B cell (primary cell): ENCODE measurements around the gene PDZD2. TPM values are rescaled to one million over a fixed set of nuclear protein-coding genes. Genes with fewer than 3 reads are reported as not detected.

Experiments used
- ATAC-seq: fragments of 200-7000 bp; cut with Tn5 transposase; one replicate; pipeline ENCODE4 v1.10.0; 2021; ENCODE audit warnings: low read depth, mild to moderate bottlenecking, moderate number of reproducible peaks, moderate library complexity
- CTCF ChIA-PET: fragments of 350-600 bp; sonication (Branson Sonifier 250); formaldehyde crosslinking; loops from one replicate; lab custom pipeline; 2021; ENCODE audit warnings: antibody characterized with exemption, inconsistent platforms; lab: Charles Lee
- POLR2A ChIA-PET: fragments of 350-600 bp; sonication (Branson Sonifier 250); formaldehyde crosslinking; loops from one replicate; lab custom pipeline; 2021; ENCODE audit warnings: antibody characterized with exemption; lab: Charles Lee
- DNase-seq: peaks from one replicate; pipeline ENCODE4 v3.0.0; 2013
- H2AFZ ChIP-seq: 2 replicates; pipeline ENCODE4 v1.6.1; 2012; ENCODE audit warnings: mild to moderate bottlenecking, low read depth, low read length; ENCODE audit not compliant: insufficient read depth, poor library complexity, severe bottlenecking
- H3K27ac ChIP-seq, 2 donors: 1 replicate in 1 of 2; 2 replicates in 1 of 2; pipeline ENCODE4 v1.5.1; 2012 to 2013; ENCODE audit warnings: low read length in 2 of 2, mild to moderate bottlenecking in 2 of 2, moderate library complexity in 1 of 2
- H3K27me3 ChIP-seq, 4 experiments: fragments of 200-600 bp in 1 of 4; sonication (generic) in 1 of 4; replicated peaks in 1 of 4; 1 replicate in 2 of 4; 2 replicates in 2 of 4; pipeline versions ENCODE4 v1.6.1 to v1.7.0; 2013 to 2016; ENCODE audit warnings: low read length in 3 of 4, mild to moderate bottlenecking in 2 of 4, mixed read lengths in 1 of 4, moderate library complexity in 1 of 4; ENCODE audit not compliant: insufficient read depth in 4 of 4, control insufficient read depth in 3 of 4; ENCODE audit errors: control extremely low read depth in 1 of 4
- H3K36me3 ChIP-seq, 2 experiments: replicated peaks in 1 of 2; 1 replicate in 1 of 2; 2 replicates in 1 of 2; pipeline versions ENCODE4 v1.6.1 to v1.7.1; 2013; ENCODE audit warnings: low read length in 1 of 2; ENCODE audit not compliant: insufficient read depth in 2 of 2, control insufficient read depth in 1 of 2; ENCODE audit errors: control extremely low read depth in 1 of 2, extremely low read depth in 1 of 2
- H3K4me1 ChIP-seq, 2 donors: fragments of 200-600 bp in 1 of 2; sonication (generic) in 1 of 2; 1 replicate in 1 of 2; 2 replicates in 1 of 2; pipeline versions ENCODE4 v1.5.1 to v1.6.1; 2013 to 2017; ENCODE audit warnings: low read length in 2 of 2; ENCODE audit not compliant: control insufficient read depth in 2 of 2, insufficient read depth in 2 of 2
- H3K4me2 ChIP-seq: replicated peaks from 2 replicates; pipeline ENCODE3; 2012; ENCODE audit warnings: mild to moderate bottlenecking, low read depth, low read length; ENCODE audit not compliant: poor library complexity, severe bottlenecking
- H3K4me3 ChIP-seq, 5 experiments: fragments of 200-600 bp in 1 of 5; sonication (generic) in 1 of 5; 1 replicate in 3 of 5; 2 replicates in 2 of 5; pipeline versions ENCODE4 v1.5.1 to v1.7.0; 2011 to 2016; ENCODE audit warnings: low read length in 4 of 5, mild to moderate bottlenecking in 4 of 5, low read depth in 2 of 5, control low read depth in 1 of 5, moderate library complexity in 1 of 5; ENCODE audit not compliant: insufficient read depth in 1 of 5; ENCODE audit errors: control extremely low read depth in 1 of 5, extremely low read depth in 1 of 5
- H3K79me2 ChIP-seq: fragments of 200-600 bp; sonication (generic); one replicate; pipeline ENCODE4 v1.6.0; 2016; ENCODE audit warnings: low read length; ENCODE audit not compliant: control insufficient read depth, insufficient read depth
- H3K9ac ChIP-seq: fragments of 200-600 bp; sonication (generic); 2 replicates; pipeline ENCODE4 v1.6.1; 2017; ENCODE audit warnings: mild to moderate bottlenecking, low read length, moderate library complexity
- H3K9me3 ChIP-seq, 3 donors: one replicate each; pipeline versions ENCODE4 v1.6.1 to v1.7.1; 2013; ENCODE audit warnings: low read length in 2 of 3; ENCODE audit not compliant: control insufficient read depth in 2 of 3, insufficient read depth in 1 of 3; ENCODE audit errors: control extremely low read depth in 1 of 3
- H4K20me1 ChIP-seq: 2 replicates; pipeline ENCODE4 v1.6.0; 2012; ENCODE audit warnings: mild to moderate bottlenecking, low read length; ENCODE audit not compliant: insufficient read depth, control insufficient read depth, poor library complexity, severe bottlenecking
- H3K27ac Mint-ChIP-seq: one replicate; pipeline ENCODE4 v1.8.0; 2021; ENCODE audit warnings: mixed read lengths
- H3K27me3 Mint-ChIP-seq: one replicate; pipeline ENCODE4 v1.8.0; 2021; ENCODE audit warnings: mixed read lengths
- H3K4me1 Mint-ChIP-seq: one replicate; pipeline ENCODE4 v1.8.0; 2021; ENCODE audit warnings: mixed read lengths
- H3K4me3 Mint-ChIP-seq: one replicate; pipeline ENCODE4 v1.8.0; 2021; ENCODE audit warnings: mixed read lengths
- H3K9me3 Mint-ChIP-seq: one replicate; pipeline ENCODE4 v1.8.0; 2022; ENCODE audit warnings: mixed read lengths; ENCODE audit not compliant: insufficient read depth
- CTCF ChIP-seq: fragments of 200-600 bp; IDR thresholded peaks from one replicate; pipeline ENCODE4 v1.8.0; 2022; ENCODE audit warnings: antibody characterized with exemption, mild to moderate bottlenecking
- EZH2 ChIP-seq: IDR thresholded peaks from 2 replicates; pipeline ENCODE4 v1.6.1; 2012; ENCODE audit warnings: borderline replicate concordance, low read depth, mild to moderate bottlenecking, moderate library complexity, low read length; ENCODE audit not compliant: insufficient read depth, poor library complexity, severe bottlenecking
- WGBS: methylation state at CpG from one replicate; pipeline ENCODE4 v1.1.5; 2013; ENCODE audit warnings: missing lambda C conversion rate; ENCODE audit not compliant: insufficient coverage; 5-methylcytosine and 5-hydroxymethylcytosine counted together
- intact Hi-C: fragments of 100-400 bp; cut with micrococcal nuclease; formaldehyde crosslinking; loops from one replicate; pipeline ENCODE4 v1.10.0; 2022
- polyA plus RNA-seq: library from polyadenylated mRNA; depleted of rRNA; stranded (reverse); fragments of >200 nt; gene quantifications from 2 replicates; pipeline ENCODE4 v1.2.3, GENCODE V29; 2012
- total RNA-seq, 2 donors: library from RNA; stranded (reverse); fragments of 120-200 nt in 1 of 2; gene quantifications; 1 replicate in 1 of 2; 2 replicates in 1 of 2; pipeline versions ENCODE4 v1.2.3 to v1.2.4, GENCODE V29; 2013 to 2022

PDZD2 gene
- total and polyA plus RNA-seq, 2 donors (not counting 1 experiment from before 2014, with no cell fraction given): not detected

- Histone ChIP-seq H3K4me1 (peaks cover 0 to 5% of the 10 kb centered on the region in 2 donors), H3K4me2 (no peak overlapping the region), H4K20me1 (no peaks in the 10 kb centered on the region), H2AFZ (no peak overlapping the region), H3K4me3 (no peak overlapping the region), H3K9me3 (no peaks in the 10 kb centered on the region), H3K27ac (no peak overlapping the region), H3K9ac (no peak overlapping the region), H3K27me3 (no peaks in the 10 kb centered on the region), H3K36me3 (peaks cover 0 to 4% of the 10 kb centered on the region in 2 experiments), H3K79me2 (no peaks in the 10 kb centered on the region)
- ChIA-PET CTCF (interaction anchor here (0.7 to 1.3 kb wide), 4 partner anchors 11 to 137 kb away, joined by 3 to 7 read pairs (median 4); no protein-coding TSS in a partner anchor), POLR2A (no interaction called here)
- WGBS: 90% methylated on average over 2 of the region's 7 CpGs
- TF ChIP-seq EZH2: no peak
- no peak for TF ChIP-seq CTCF
- ATAC-seq (no peak), DNase-seq (no peak)
- Mint-ChIP-seq H3K4me1 (peaks cover 5% of the 10 kb centered on the region), H3K4me3 (no peak overlapping the region), H3K27ac (no peak overlapping the region), H3K27me3 (no peaks in the 10 kb centered on the region), H3K9me3 (no peaks in the 10 kb centered on the region)
- intact Hi-C loops: no loop called here
These were observed 456.3 kb downstream of the PDZD2 start for GRCh38 chr5:32095261-32095671.

- Histone ChIP-seq H3K4me1 (peaks cover 0 to 5% of the 10 kb centered on the region in 2 donors), H3K36me3 (peaks cover 0 to 14% of the 10 kb centered on the region in 2 experiments), H3K9ac (no peak overlapping the region), H2AFZ (no peak overlapping the region), H4K20me1 (no peaks in the 10 kb centered on the region), H3K4me2 (no peak overlapping the region), H3K79me2 (no peaks in the 10 kb centered on the region), H3K9me3 (no peaks in the 10 kb centered on the region), H3K27me3 (no peaks in the 10 kb centered on the region), H3K4me3 (no peak overlapping the region), H3K27ac (no peak overlapping the region)
- H3K9me3 Mint-ChIP-seq: no peaks in the 10 kb centered on the region
- H3K27ac Mint-ChIP-seq: no peak overlapping the region
- no peak overlapping the region for H3K4me3 Mint-ChIP-seq
- CTCF ChIA-PET: no interaction called here
- intact Hi-C loops: no loop called here
- WGBS: 98% methylated on average over 6 of the region's 10 CpGs
- ATAC-seq: no peak
- TF ChIP-seq EZH2 (no peak), CTCF (no peak)
- no peak for DNase-seq
- no peaks in the 10 kb centered on the region for H3K27me3 Mint-ChIP-seq
- POLR2A ChIA-PET: no interaction called here
- H3K4me1 Mint-ChIP-seq: peaks cover 5% of the 10 kb centered on the region
These were observed 458.1 kb downstream of the PDZD2 start for GRCh38 chr5:32096891-32097595.
